ENCODE results near the gene RAB27B. TPM values are rescaled to one million over a fixed set of nuclear protein-coding genes. Genes with fewer than 3 reads are reported as not detected.

Gene RAB27B
- total and polyA plus RNA-seq, 2 of the 8 experiments (the other 6 are each of a cell fraction or from before 2014, with no cell fraction given) = 0.05 to 0.60 TPM

GRCh38 chr18:54882318-54882717 lies 54.0 kb downstream of the RAB27B start (continued):
- TF ChIP-seq CBX8 (IDR thresholded peaks at IDR 0.05; ENCODE audit: borderline replicate concordance, low read depth, low read length) (no peak), CREB1 (IDR thresholded peaks at IDR 0.05) (no peak)
